ENCODE results near the gene BRAT1.

Gene BRAT1

GRCh38 chr7:2510909-2511768 lies 44.2 kb downstream of the BRAT1 start:
- DNase-seq (ENCODE audit: low read depth, low spot score), result no peak

DNA sequence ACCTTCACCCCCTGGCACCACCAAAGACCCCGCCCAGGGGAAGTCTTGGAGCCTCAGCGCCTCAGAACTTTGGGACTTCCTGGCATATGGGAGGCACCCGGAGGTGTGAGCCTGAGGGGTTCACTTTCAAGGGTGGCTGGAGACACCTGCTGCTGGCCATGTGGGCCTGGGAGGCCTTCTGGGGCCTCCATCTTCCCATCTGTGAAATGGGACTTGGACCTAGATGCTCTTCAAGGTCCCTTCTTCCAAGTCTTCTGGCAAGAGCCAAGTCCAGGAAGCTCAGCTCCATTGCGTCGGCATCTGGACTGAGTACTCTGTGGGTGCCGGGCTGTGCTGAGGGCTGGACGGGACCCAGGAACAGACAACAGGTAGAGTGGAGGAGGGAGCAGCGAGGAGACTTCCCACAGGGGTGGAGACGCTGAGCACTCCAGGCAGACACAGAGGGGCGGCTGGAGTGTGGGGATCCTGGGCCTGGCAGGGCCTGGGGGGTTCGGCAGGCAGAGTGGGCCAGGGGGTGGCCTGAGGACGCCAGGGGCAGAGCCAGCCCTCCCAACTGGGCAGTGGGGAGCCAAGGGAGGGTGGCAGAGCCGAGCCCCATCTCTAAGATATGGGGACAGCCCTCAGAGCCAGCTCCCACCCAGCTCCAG lies 45.1 kb downstream of the BRAT1 start:
- no peak for DNase-seq (ENCODE audit: low read depth, low spot score)

DNA sequence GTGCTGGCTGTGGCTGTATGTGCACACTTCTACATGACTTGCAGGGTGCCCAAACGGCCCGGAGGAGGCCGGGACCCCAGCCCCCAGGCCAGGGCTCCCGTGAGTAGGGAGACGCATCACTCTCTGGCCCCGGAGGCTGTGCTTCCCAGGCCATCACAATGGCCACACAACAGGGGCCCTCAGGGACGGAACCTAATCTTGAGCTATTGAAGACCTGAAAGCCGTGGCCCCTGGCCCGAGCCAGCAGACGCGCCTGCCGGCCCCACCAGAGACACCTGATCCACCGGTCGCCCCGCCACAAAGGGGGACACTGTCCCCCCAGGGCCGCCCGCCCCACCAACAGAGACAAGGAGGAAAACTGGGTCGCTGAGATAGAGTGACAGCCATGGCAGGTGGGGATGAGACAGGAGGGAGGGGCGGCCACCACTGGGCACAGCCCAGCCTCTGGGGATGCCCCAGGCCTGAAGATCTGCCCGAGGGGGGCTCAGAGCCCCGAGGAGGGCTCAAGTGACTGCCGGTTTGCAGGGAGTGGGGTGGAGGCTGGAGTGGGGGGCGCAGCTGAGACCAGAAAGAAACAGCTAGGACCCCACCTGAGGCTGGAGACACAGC lies 45.9 kb downstream of the BRAT1 start:
- DNase-seq (ENCODE audit: low read depth, low spot score), result no peak

GRCh38 chr7:2508327-2509215 lies 46.8 kb downstream of the BRAT1 start:
- no peak for DNase-seq (ENCODE audit: low read depth, low spot score)

- no peak for DNase-seq (ENCODE audit: low read depth, low spot score)
Measured at GRCh38 chr7:2507917-2508306, 47.4 kb downstream of the BRAT1 start.

GRCh38 chr7:2507208-2507916 lies 48.0 kb downstream of the BRAT1 start:
- no peak for DNase-seq (ENCODE audit: low read depth, low spot score)

- DNase-seq (ENCODE audit: low read depth, low spot score), result no peak
Measured at GRCh38 chr7:2505401-2505800, 49.9 kb downstream of the BRAT1 start.

- no peak for DNase-seq (ENCODE audit: low read depth, low spot score)
Measured at GRCh38 chr7:2504889-2505375, 50.4 kb downstream of the BRAT1 start.

- no peak for DNase-seq (ENCODE audit: low read depth, low spot score)
Measured at GRCh38 chr7:2504128-2504888, 51.0 kb downstream of the BRAT1 start.

DNA sequence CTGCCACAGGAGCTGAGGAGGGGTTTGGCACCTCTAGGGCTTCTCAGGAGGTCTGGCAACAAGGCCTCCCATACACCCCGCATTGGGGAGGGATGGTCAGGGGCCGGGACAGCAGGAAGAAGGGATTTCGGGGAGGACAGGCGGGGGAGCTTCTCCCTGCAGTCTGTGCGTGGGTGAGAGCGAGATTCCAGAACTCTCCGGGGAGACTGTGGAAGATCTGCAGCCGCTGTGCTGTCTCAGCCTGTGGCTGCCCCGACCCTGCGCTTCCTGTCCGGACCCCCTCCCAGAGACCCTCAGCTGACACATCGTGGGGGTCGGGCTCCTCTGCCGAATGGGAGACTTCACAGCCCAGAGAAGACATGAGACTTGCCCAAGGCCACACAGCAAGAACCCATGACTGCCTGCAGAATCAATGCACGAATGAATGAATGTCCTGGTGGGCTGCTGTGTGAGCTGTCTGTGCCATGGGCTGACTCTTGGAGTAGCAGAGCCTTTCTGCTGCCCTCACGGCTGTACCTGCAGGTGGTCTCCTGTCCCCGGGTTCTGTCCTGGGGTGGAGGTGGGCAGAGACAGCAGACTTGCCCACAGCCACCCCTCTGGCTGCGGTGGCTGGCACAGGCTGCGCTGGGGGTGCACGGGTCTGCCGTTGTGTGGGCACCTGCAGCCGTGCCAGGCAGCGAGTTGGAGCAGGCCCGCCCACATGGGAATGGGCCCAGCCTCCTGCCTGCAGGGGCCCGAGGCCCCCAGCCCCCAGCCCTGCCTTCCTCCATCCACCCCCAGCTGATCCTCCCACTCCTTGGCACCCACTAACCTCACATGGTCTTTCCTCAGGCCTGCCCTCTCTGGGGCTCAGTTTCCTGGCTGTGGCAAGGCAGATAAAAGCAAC lies 52.0 kb downstream of the BRAT1 start:
- DNase-seq (ENCODE audit: low read depth, low spot score), result no peak

- DNase-seq (ENCODE audit: low read depth, low spot score), result no peak
Measured at GRCh38 chr7:2502647-2502966, 52.7 kb downstream of the BRAT1 start.

DNA sequence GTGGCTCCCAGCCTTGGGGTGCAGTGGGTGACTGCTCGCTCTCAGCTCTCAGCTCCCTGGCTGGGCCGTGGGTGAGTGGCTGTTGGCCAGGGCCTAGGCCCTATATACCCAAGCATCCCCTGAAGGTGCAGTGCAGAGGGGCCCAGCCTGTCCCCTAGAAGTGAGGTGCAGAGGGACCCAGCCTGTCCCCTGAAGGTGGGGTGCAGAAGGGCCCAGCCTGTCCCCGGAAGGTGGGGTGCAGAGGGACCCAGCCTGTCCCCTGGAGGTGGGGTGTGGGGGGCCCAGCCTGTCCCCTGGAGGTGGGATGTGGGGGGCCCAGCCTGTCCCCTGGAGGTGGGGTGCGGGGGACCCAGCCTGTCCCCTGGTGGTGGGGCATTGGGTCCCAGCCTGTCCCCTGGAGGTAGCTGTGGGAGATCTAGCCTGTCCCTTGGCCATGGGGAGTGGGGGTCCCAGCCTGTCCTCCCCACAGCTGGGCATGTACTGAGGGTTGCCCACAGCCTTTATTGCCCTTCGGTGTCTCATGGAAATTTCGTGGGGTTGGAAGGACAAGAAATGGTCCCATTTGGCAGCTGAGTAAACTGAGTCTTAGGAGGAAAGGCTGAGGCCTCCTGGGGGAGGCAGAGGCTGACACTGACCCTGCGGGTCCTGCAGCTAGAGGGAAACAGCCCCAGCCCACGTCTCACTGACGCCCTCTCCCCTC lies 53.2 kb downstream of the BRAT1 start:
- no peak for DNase-seq (ENCODE audit: low read depth, low spot score)

DNA sequence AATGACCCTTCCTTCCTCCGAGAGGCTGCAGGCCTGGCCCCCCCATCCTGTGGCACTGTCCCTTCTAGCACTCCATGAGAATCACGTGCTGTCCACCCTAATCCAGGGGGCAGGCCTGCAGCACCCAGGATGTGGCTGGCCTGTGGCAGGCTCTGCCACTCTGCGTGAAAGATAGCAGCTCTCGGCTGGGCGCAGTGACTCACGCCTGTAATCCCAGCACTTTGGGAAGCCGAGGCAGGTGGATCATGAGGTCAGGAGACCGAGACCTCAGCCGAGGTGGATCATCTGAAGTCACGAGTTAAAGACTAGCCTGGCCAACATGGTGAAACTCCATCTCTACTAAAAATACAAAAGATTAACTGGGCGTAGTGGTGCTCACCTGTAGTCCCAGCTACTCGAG lies 54.6 kb downstream of the BRAT1 start:
- no peak for DNase-seq (ENCODE audit: low read depth, low spot score)

DNA sequence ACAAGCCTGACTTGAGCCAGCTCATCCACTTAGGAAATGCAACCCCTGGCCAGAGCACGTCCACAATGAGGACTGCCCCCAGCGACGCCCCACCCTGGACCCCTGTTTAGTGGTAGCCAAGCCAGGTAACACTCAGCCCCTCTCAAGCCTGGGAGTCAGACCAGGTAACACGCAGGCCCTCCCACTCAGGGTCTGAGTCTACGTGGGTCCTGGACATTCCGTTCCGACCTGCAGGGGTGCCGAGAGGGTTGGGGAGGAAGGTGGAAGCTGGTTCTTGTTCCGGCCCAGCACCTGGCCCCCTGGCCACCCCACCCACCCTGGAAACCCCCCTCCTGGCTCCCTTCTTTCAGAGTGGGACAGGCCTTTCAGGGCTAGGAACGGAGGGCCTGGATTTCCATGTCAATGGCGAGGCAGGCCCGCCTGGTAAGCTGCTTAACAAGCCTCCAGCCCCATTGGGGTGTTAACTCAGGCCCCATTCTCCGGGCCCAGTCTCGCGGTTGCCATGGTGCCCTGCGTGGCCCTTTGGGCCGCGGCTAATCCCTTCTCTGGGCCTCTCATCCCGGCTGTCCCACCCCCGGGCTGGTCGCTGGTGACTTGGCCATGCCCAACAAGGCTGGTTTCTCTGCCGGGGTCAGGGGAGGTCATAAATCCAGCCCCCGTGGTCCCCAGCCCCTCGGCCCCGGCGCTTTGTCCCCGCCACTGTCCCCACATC lies 55.4 kb downstream of the BRAT1 start:
- DNase-seq (ENCODE audit: low read depth, low spot score), result no peak

DNA sequence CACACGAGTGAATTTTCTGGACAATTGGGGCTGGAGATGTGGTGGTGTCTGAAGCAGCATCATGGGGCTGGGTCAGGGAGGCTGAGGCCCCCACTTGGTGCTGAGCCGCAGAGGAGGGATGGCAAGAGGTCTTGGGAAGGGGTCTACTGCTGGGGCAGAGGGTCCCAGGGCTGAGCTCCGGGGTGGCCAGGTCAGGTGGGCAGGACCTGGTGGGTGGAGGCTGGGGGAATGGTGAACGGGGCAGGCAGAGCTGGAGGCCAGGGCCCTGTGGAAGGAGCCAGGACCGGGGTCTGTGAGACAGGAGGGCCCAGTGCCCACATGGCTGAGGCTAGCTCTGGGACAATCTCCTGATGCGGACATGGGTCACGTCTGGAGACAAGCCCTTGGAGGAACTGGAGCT lies 56.1 kb downstream of the BRAT1 start:
- DNase-seq (ENCODE audit: low read depth, low spot score), result no peak

GRCh38 chr7:2498708-2499107 lies 56.6 kb downstream of the BRAT1 start:
- no peak for DNase-seq (ENCODE audit: low read depth, low spot score)

- DNase-seq (ENCODE audit: low read depth, low spot score), result no peak
Measured at GRCh38 chr7:2497500-2498336, 57.6 kb downstream of the BRAT1 start.

All from iPS DF 19.7 (cell line).